Cardiac fibroblast (primary cell): ENCODE data around the gene LCE5A.
"Not testable (repeated sequence)": the region's sequence is repeated elsewhere in the genome, so short reads cannot be mapped to it uniquely, and the experiment has no call there.

ENCODE experiments used
- DNase-seq, 2 donors: peaks; one replicate each; pipeline versions ENCODE4 v3.0.0 to v3.0.0-alpha.2; 2010; ENCODE audit warnings: low read depth in 2 of 2
- H3K4me3 ChIP-seq, 2 donors: replicated peaks in 1 of 2; 1 replicate in 1 of 2; 2 replicates in 1 of 2; pipeline ENCODE4 v1.5.1; 2011; ENCODE audit warnings: low read depth in 2 of 2, low read length in 2 of 2, mild to moderate bottlenecking in 2 of 2, moderate library complexity in 1 of 2
- TF ChIP-seq, protein P1 (sequence below): IDR thresholded peaks from one replicate; pipeline ENCODE4 v1.5.1; 2011; ENCODE audit warnings: low read depth, mild to moderate bottlenecking, low read length, inconsistent platforms

LCE5A gene

DNA sequence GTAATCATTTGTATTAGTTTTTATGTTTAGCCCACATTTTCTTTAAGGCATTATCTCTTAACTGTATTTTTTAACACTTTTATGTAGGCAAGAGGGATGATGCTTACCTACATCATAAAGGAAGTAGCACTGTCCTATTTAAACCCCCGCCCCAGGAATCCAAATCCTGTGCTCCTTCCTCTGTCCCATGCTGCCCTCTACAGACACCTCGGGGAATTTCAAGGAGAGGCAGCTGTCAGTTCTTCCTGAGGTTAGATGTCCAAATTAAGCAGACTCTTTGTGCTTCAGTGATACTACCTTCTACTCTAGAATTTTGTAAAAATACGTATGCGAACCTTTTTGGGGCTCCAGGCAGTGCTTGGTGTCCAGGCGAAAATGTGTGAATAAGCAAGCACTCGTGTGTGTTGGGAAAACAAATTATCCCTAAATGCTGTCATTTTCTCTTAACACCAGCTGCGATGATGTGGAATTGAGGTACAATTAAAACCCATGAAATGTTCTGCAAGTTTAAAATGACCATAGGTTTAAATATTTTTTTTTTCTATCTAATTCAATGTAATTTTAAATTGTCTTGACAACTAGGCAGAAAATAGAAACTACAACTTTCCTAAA, 22.8 kb downstream of the LCE5A start:
- TF ChIP-seq, protein P1, sequence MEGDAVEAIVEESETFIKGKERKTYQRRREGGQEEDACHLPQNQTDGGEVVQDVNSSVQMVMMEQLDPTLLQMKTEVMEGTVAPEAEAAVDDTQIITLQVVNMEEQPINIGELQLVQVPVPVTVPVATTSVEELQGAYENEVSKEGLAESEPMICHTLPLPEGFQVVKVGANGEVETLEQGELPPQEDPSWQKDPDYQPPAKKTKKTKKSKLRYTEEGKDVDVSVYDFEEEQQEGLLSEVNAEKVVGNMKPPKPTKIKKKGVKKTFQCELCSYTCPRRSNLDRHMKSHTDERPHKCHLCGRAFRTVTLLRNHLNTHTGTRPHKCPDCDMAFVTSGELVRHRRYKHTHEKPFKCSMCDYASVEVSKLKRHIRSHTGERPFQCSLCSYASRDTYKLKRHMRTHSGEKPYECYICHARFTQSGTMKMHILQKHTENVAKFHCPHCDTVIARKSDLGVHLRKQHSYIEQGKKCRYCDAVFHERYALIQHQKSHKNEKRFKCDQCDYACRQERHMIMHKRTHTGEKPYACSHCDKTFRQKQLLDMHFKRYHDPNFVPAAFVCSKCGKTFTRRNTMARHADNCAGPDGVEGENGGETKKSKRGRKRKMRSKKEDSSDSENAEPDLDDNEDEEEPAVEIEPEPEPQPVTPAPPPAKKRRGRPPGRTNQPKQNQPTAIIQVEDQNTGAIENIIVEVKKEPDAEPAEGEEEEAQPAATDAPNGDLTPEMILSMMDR: peak; percentile 71
- peak; percentile 20 to 38 for DNase-seq
- no peak overlapping the region for H3K4me3 ChIP-seq

DNA sequence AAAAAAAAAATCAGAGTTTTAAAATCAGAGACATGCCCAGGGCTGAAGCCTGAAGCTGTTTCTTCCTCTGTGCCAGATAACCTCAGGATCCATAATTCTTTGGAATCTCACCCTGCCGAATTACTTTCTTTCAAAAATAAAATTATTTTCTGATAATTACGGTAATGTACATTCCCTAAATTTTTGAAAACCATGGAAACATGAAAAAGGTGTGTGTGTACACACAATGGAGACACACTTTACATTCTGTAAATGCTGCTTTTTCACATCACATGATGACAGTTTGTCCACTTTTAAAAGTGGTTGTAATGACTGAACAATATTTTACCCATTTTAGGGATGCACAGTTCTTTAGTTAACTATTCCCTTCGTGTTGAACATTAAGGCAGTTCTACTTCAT, 25.2 kb downstream of the LCE5A start:
- no peak for DNase-seq
- no peak overlapping the region for H3K4me3 ChIP-seq
- TF ChIP-seq, protein P1: no peak

DNA sequence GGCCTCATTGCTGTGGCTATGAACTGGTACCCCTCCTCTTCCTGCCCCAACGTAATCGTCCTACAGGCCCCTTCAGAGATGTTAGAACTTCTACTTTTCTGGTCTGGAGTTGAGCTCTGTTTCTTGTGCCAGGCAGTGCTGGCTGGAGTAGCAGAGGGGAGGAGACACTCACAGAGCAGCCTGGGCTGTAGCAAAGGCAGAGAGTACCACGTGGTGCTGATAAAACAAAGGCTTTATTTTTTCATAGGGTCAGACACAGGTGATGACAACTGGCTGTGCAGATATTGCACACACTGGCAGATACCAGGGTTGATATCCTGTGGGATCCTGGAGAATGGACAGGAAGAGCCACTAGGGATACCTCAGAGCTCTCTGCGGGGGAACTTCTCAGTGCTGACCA, 26.9 kb downstream of the LCE5A start:
- TF ChIP-seq, protein P1: no peak
- DNase-seq: no peak
- no peak overlapping the region for H3K4me3 ChIP-seq

DNA sequence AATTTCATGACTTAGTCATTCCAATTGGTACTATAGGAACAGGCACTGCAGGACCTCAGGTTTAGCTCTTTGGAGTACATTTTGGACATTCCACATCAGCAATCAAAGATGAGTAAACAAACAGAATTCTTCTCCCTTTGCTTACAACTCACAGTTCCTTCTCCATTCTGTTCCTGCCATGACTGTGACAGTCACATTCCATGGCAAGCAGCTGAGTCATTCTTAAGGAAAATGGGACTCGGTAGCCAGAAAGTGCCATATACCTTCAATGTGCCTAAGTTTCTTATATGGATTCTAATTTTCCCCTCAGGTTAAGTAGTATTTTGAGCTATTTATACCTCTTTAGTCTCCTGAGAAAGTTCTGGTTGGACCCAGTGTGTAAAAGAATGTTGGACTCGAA, 29.3 kb downstream of the LCE5A start:
- TF ChIP-seq, protein P1: no peak
- no peak overlapping the region for H3K4me3 ChIP-seq
- no peak for DNase-seq

DNA sequence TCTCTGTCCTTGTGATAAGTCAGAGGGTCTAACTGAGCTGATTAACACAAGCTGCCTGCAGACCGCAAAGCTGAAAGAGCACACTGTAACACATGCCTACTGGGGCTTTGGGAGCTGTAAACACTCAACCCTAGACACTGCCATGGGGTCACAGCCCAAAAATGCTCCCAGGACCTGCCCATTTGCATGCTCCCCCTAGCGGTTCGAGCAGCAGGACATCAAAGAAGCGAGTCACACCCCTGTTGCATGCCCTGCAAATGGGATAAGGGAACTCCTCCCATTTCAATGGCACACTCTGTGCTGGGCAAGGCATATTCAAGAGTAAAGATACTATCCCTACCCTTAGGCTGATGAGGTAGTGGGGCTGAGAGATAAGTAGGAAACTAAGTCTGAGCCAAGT, 33.2 kb downstream of the LCE5A start:
- DNase-seq: no peak
- H3K4me3 ChIP-seq: no peak overlapping the region
- TF ChIP-seq, protein P1: no peak

DNA sequence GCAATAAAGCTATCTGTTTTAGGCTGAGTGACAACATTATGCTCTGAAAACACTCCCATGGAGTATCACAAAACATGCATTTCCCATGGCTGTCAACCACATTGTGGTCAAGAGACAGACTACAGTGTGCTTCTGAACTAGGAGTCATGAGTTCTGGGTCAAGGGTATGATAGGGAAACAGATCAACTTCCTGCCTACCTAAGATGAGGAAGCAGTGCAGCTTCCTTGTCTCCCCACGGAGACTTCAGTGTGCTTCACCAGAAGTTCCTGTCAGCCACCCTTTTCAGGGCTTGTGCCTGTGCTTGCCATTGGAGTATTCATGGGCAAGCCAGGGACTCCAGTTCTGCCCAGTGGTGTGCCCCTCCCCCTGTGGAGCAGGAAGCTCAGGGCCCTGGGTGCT, 36.1 kb downstream of the LCE5A start:
- H3K4me3 ChIP-seq: no peak overlapping the region
- TF ChIP-seq, protein P1: no peak
- no peak for DNase-seq

DNA sequence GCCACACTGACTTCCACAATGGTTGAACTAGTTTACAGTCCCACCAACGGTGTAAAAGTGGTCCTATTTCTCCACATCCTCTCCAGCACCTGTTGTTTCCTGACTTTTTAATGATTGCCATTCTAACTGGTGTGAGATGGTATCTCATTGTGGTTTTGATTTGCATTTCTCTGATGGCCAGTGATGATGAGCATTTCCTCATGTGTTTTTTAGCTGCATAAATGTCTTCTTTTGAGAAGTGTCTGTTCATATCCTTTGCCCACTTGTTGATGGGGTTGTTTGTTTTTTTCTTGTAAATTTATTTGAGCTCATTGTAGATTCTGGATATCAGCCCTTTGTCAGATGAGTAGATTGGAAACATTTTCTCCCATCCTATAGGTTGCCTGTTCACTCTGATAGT, 37.8 kb downstream of the LCE5A start:
- H3K4me3 ChIP-seq, DNase-seq: not testable (repeated sequence)
